HUES48 (cell line): ENCODE results near the gene PDE4D.
"Not testable (repeated sequence)": the region's sequence is repeated elsewhere in the genome, so short reads cannot be mapped to it uniquely, and the experiment has no call there.

Source experiments
- H3K27ac ChIP-seq: one replicate; pipeline ENCODE4 v1.7.0; 2013; ENCODE audit warnings: low read depth, low read length, inconsistent platforms
- H3K27me3 ChIP-seq: 2 replicates; pipeline ENCODE4 v1.6.1; 2013; ENCODE audit warnings: mild to moderate bottlenecking, low read length; ENCODE audit not compliant: control insufficient read depth, insufficient read depth
- H3K36me3 ChIP-seq: 2 replicates; pipeline ENCODE4 v1.6.1; 2013; ENCODE audit warnings: low read length; ENCODE audit not compliant: control insufficient read depth, insufficient read depth
- H3K4me1 ChIP-seq: 2 replicates; pipeline ENCODE4 v1.6.1; 2013; ENCODE audit warnings: mild to moderate bottlenecking, low read length; ENCODE audit not compliant: control insufficient read depth, insufficient read depth
- H3K4me3 ChIP-seq: 2 replicates; pipeline ENCODE4 v1.5.1; 2013; ENCODE audit warnings: mild to moderate bottlenecking, low read depth, low read length
- H3K9ac ChIP-seq: 2 replicates; pipeline ENCODE4 v1.6.1; 2013; ENCODE audit warnings: mild to moderate bottlenecking, low read depth, low read length, moderate library complexity
- H3K9me3 ChIP-seq: 2 replicates; pipeline ENCODE4 v1.6.1; 2013; ENCODE audit warnings: low read length; ENCODE audit not compliant: control insufficient read depth, insufficient read depth

The PDE4D gene

GRCh38 chr5:59401637-59402036 lies 491.9 kb downstream of the PDE4D start:
- no peaks in the 10 kb centered on the region for H3K36me3 ChIP-seq
- no peaks in the 10 kb centered on the region for H3K4me1 ChIP-seq
- no peaks in the 10 kb centered on the region for H3K27me3 ChIP-seq
- no peak overlapping the region for H3K4me3 ChIP-seq
- no peaks in the 10 kb centered on the region for H3K9me3 ChIP-seq
- H3K27ac ChIP-seq: no peak overlapping the region
- H3K9ac ChIP-seq: no peak overlapping the region

- not testable (repeated sequence) for H3K4me1 ChIP-seq, H3K27ac ChIP-seq, H3K9ac ChIP-seq, H3K27me3 ChIP-seq, H3K9me3 ChIP-seq, H3K4me3 ChIP-seq, H3K36me3 ChIP-seq
Measured at GRCh38 chr5:59394956-59395355, 498.6 kb downstream of the PDE4D start.

GRCh38 chr5:59393585-59394420 lies 499.7 kb downstream of the PDE4D start:
- no peak overlapping the region for H3K27ac ChIP-seq
- H3K9ac ChIP-seq: no peak overlapping the region
- H3K9me3 ChIP-seq: no peaks in the 10 kb centered on the region
- peaks cover 4% of the 10 kb centered on the region; the same call in 1 of the 2 replicates for H3K4me1 ChIP-seq
- H3K36me3 ChIP-seq: no peaks in the 10 kb centered on the region
- no peaks in the 10 kb centered on the region for H3K27me3 ChIP-seq
- no peak overlapping the region for H3K4me3 ChIP-seq

DNA sequence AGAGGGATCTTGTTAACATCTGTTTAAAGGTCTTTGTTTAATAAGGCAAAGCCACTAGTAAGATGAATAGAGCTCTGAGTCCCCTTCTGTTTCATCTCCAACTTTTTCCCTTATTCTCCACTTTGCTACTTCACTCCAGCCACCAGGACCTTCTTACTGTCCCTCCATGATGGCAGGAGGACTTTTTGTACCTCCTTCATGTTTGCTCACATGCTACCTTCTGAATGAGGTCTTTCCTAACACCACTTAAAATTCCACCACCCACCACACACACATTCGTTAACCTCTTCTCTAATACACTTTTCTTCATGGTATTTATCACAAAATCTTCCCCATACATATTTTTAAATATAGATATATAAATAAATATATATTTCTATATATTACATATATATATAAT lies 501.9 kb downstream of the PDE4D start:
- H3K27ac ChIP-seq: no peak overlapping the region
- peaks cover 8% of the 10 kb centered on the region; the same call in 1 of the 2 replicates for H3K4me1 ChIP-seq
- H3K27me3 ChIP-seq: no peaks in the 10 kb centered on the region

DNA sequence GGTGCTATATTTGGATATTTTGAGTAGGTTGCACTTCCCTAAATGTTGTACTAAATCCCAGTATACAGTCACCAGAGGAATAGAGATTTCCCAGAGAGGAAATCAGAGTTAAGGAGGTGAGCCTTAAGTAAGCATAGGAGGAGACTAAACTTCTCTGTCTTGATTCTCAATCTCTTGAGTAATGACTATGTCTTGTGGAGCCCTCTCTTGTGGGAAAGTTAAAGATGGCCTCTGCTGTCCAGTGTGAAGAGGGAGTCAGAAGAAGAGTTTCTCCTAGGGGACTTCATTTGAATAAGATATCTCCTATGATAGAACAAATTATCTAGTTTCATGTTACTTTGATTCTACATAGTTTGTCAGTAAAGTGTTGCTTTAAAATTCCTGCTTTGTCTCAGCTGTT lies 502.5 kb downstream of the PDE4D start:
- no peak overlapping the region for H3K27ac ChIP-seq
- H3K9ac ChIP-seq: no peak overlapping the region
- no peaks in the 10 kb centered on the region for H3K36me3 ChIP-seq
- peaks cover 8% of the 10 kb centered on the region; the same call in 1 of the 2 replicates for H3K4me1 ChIP-seq
- no peak overlapping the region for H3K4me3 ChIP-seq
- no peaks in the 10 kb centered on the region for H3K9me3 ChIP-seq
- no peaks in the 10 kb centered on the region for H3K27me3 ChIP-seq

More for the DNA sequence above, 501.9 kb downstream of the PDE4D start:
- Histone ChIP-seq H3K9ac (no peak overlapping the region), H3K4me3 (no peak overlapping the region), H3K9me3 (no peaks in the 10 kb centered on the region), H3K36me3 (no peaks in the 10 kb centered on the region)

- H3K36me3 ChIP-seq: no peaks in the 10 kb centered on the region
Measured at GRCh38 chr5:59390074-59390659, 503.4 kb downstream of the PDE4D start.

GRCh38 chr5:59387127-59387526 lies 506.4 kb downstream of the PDE4D start:
- no peaks in the 10 kb centered on the region for H3K36me3 ChIP-seq
- no peaks in the 10 kb centered on the region for H3K27me3 ChIP-seq
- H3K4me1 ChIP-seq: peaks cover 8% of the 10 kb centered on the region; the same call in 1 of the 2 replicates
- H3K9ac ChIP-seq: no peak overlapping the region
- H3K4me3 ChIP-seq: no peak overlapping the region
- H3K27ac ChIP-seq: no peak overlapping the region
- no peaks in the 10 kb centered on the region for H3K9me3 ChIP-seq

More at GRCh38 chr5:59390074-59390659, 503.4 kb downstream of the PDE4D start:
- Histone ChIP-seq H3K9ac (no peak overlapping the region), H3K4me3 (no peak overlapping the region), H3K9me3 (no peaks in the 10 kb centered on the region), H3K27me3 (no peaks in the 10 kb centered on the region), H3K4me1 (peaks cover 8% of the 10 kb centered on the region; the same call in 1 of the 2 replicates), H3K27ac (no peak overlapping the region)

DNA sequence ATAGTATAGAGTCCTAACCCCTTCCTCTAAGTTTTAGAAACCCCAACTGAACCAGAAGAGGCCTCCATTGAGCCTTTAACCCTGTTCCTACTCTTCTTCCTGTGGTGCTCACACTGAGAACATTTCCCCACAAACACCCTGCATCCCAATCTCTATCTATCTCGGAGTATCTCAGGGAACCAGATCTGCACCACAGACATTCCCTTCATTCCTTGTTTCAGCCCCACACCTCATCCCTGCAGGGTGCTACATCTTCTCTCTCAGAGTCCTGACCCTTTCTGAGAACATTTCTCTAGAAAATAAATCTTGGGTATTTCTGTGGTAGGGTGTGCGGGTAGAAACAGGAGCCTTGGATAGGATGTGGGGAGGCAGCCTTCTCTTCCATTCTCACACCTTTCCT lies 507.8 kb downstream of the PDE4D start:
- no peak overlapping the region for H3K9ac ChIP-seq
- H3K4me1 ChIP-seq: 0 out of 2 replicates have a peak, but pooled peaks cover 4% of the 10 kb centered on the region
- no peaks in the 10 kb centered on the region for H3K36me3 ChIP-seq
- no peak overlapping the region for H3K4me3 ChIP-seq
- no peaks in the 10 kb centered on the region for H3K27me3 ChIP-seq
- H3K27ac ChIP-seq: no peak overlapping the region
- H3K9me3 ChIP-seq: no peaks in the 10 kb centered on the region

DNA sequence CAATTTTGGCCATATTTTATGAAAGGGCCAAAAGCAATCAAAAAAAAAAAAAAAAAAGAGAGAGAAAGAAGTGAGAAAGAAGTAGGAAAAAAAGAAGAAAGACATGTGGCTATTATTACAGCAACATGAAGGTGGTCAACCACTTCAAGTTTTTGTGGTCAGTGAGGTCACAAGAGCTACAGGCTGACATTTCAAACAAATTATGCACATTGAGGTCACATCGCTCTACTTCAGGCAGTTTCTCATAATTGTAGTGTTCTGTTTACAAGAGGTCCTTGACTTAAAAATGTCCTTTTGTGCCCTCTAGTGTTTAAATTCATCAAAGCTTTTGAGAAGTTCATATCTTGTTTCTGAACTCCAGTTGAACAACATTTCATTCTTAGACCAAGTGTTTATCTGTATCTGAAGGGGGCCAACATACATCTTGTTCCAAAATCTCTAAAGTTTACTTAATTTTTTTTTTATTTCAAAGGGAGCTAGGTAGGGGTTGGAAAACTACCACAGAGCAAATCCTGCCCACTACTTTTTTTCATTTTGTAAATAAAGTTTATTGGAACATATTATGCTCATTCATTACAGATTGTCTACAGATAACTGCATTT lies 513.1 kb downstream of the PDE4D start:
- no peaks in the 10 kb centered on the region for H3K9me3 ChIP-seq
- no peaks in the 10 kb centered on the region for H3K27me3 ChIP-seq
- H3K27ac ChIP-seq: no peak overlapping the region
- H3K9ac ChIP-seq: no peak overlapping the region
- no peaks in the 10 kb centered on the region for H3K4me1 ChIP-seq
- no peaks in the 10 kb centered on the region for H3K36me3 ChIP-seq
- no peak overlapping the region for H3K4me3 ChIP-seq

DNA sequence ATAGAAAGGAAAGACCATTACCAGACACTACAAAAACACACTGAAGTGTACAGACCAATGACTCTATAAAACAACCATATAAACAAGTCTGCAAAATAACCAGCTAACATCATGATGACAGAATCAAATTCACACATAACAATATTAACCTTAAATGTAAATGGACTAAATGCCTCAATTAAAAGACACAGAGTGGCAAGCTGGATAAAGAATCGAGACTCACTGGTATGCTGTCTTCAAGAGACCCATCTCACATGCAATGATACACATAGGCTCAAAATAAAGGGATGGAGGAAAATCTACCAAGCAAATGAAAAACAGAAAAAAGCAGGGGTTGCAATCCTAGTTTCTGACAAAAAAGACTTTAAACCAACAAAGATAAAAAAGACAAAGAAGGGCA lies 519.5 kb downstream of the PDE4D start:
- not testable (repeated sequence) for H3K4me1 ChIP-seq, H3K36me3 ChIP-seq, H3K4me3 ChIP-seq, H3K27ac ChIP-seq, H3K27me3 ChIP-seq, H3K9ac ChIP-seq, H3K9me3 ChIP-seq
